ENCODE measurements around the gene SH2D5.
"Not testable (repeated sequence)": the region's sequence is repeated elsewhere in the genome, so short reads cannot be mapped to it uniquely, and the experiment has no call there.

SH2D5 gene

DNA sequence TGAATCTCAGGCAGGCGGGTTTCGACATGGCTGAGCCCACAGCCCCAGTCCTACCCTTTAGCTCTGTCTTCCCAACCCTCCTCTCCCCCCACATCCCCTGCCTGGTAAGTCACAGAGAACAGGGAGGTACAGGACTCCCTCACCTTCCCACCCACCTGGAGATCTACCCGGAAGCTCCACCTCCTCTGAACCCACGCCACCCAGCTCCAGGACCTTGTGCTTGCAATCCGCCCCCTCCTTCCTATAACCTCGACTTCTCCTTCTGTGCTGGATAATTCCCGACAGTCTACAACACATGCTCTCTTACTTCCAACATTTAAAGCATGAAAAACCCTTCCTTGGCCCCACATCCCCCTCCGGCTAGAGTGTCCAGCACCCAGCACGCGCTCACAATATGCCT, 37.0 kb downstream of the SH2D5 start:
- DNase-seq (ENCODE audit: low read depth): no peak

DNA sequence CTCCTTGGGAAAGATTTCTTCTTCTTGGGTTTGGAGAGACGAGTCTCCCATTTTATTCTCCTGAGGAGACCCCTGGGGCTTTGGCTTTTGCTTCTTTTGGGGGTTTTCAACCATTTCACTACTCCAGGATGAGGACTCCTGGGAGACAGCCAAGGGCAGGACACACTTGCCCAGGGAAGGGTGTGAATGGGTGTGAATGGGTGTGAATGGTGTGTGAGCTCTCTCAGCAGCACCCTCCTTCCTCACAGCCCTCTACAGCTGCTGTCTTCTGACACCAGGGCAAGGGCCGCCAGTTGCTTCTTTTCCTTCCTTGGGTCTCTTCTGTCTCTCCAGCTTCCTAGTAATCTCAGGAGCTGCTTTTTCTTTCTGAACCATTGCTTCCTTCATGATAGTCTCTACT, 38.9 kb downstream of the SH2D5 start:
- DNase-seq (ENCODE audit: low read depth): no peak

DNA sequence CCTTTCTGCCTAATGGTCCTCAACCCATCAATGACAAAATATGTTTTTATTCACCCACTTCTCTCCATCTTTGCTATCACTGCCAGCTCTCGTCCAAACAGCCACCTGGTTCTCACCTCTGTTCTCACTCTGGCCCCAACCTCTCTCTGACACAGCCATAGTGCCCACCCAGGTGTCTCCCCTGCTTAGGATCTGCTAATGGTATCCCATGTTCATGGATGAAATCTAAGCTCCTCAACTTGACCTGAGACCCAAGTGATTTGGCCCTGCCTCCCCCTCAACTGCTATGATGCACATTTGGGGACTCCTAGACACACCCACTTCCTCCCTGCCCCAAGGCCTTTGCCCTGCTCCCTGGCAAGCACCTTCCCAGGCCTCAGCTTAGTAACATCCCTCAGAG, 40.6 kb downstream of the SH2D5 start:
- DNase-seq (ENCODE audit: low read depth): no peak

DNA sequence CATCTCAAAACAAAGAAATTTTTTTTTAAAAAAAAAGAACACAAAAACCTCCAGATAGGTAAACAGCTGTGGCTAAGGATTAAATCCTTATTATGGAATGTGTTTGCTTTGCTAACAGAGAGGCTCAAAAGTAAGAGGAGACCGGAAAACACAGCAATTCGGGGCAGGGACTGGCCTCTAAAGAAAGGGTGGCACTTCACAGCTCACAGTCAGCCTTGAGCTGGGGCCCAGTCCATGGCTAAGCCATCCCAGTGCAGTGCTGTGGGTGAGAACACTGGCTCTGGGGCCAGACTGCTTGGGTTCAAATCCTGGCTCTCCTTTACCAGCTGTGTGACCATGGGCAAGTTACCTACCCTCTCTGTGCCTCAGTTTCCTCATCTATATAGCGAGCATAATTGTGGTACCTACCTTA, 42.9 kb downstream of the SH2D5 start:
- DNase-seq (ENCODE audit: low read depth): no peak

DNA sequence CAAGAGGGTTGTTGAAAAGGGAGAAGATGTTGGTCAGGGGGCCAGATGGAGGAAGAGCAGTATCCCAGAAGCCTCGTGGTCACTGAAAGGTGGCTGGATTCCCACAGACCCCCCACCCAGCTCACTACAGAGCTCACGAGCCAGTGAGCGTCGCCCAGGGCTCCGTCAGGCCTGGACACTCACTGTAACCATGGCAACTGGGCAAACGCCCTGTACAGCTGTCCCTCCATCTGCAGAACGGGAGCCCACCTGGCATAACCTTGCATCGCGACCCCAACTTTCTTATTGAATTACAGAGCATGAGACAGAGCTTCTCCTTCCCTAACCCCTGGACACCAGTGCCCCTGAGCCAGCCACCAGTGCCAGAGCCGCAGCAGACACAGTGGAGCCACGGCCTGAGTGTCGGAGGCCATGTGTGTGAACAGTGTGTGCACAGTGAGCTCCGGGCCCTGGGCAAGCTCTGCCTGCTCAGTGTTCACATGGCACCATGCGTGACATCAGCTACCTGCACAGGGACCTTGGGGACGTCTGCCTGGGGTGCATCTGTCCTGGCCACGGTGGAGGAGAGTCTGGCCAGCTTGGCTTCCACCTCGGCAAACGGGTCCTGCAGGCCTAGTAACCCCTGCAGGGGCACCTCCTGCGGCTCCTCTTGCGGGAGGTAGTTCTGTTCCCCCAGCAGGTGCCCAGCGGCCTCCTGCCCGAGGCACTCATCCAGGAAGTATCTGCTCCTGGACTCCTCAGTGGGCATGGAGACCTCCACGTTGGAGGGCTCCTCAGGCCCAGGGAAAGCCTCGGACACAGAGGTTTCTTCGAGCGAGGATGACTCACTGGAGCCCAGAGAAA, 45.4 kb downstream of the SH2D5 start:
- DNase-seq (ENCODE audit: low read depth): no peak

DNA sequence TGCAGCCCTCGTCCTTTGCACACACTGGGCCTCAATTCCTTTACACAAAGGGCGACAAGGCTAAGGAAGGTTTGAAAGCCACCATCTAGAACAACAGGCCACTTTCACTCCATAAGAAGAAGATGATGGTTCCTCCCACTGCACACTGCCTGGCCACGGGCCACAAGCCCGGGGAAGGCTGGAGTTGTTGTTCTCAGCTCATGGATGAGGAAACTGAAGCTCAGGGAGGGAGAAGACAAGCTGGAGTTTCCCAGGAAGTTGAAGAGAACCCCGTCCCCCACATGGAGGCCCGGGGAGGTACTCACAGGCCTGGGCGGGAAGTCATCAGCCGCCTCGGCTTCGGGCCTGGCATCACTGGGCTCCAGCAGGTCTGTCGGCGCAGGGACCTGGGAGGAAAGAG, 46.8 kb downstream of the SH2D5 start:
- DNase-seq (ENCODE audit: low read depth): no peak

DNA sequence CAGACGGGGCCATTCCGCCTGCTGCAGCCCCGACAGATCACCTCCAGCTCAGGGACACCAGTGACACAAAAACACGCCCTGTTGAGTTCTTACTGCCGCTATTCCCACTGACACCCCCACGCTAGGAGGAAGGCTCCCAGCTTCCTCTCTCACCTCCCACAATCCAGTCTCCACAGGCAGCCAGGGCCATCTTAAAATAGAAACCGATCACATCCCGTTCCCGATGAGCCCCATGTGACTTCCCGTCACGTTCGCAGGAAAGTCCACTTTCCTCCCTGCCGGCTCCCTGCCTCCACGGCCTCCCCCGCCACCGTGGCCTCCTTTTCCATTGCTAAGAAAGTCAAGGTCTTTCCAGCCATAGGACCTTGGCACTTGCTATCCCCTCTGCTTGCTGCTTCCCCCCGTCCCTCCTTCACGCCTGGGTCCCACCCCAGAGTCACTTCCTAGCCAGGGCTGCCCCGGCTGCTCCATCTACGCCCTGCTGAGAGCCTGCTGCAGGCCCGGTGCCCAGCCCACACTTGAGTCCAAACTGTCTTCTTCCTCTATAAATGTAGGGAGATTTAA, 47.3 kb downstream of the SH2D5 start:
- DNase-seq (ENCODE audit: low read depth): no peak

DNA sequence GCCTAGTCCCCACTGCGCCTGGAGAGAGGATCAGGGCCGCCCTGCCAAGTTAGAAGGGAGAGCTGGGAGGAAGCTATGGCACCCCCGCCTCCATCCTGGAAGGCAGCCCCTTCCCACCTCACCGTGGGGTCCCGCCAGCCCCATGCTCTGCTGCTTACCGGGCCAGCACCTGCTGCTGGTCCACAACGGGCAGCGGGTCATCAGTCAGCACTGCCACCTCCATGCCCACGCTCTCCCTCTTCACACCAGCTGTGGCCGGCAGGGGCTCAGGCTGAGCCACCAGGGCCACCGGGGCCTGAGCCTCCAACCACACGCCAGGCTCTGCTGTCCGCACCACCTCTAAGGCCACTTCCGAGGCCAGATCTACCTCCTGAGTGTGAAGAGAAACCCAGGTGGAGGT, 47.9 kb downstream of the SH2D5 start:
- no peak for DNase-seq (ENCODE audit: low read depth)

DNA sequence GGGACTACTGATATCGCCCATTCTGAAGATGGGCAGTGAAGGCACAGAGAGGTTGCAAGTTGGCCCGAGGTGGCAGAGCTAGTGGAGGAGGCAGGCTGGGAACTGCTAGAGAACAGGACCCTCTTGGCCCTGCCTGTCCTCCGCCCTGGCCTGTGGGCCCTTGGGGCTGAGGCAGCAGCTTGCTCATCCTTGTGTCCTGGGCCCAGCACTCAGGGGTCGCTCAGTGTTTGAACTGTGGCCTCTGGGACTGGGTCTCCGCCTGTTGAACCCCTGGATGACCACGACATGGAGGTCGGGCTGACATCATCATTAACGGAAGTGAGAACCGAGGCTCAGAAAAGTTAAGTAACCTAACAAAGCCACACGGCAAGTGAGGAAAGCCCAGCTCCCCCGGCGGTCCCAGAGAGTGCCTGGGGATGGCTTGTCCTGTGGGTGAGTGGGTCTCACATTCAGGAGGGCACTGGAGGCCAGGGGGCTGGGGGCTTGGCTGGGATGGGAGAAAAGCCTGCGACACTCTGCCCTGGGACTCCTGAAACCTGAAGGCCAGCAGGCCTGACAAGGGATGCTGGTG, 48.4 kb downstream of the SH2D5 start:
- no peak for DNase-seq (ENCODE audit: low read depth)

DNA sequence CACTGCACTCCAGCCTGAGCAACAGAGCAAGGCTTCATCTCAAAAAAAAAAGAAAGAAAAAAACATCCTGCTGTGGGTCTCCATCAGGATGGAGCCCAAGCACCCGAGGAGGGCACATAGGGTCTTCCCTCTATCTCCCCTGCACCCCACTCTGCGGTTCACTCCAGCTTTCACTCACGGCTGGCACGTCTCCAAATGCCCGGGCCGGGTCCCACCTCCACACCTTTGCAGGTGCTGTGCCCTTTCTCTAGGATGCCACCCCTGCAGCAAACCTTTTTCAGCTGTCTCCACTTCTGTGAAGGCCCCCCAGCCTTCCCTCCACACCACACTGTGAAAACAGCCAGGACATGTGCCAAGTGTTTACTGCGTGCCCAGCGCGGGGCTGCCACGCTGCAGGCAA, 48.9 kb downstream of the SH2D5 start:
- DNase-seq (ENCODE audit: low read depth): no peak

DNA sequence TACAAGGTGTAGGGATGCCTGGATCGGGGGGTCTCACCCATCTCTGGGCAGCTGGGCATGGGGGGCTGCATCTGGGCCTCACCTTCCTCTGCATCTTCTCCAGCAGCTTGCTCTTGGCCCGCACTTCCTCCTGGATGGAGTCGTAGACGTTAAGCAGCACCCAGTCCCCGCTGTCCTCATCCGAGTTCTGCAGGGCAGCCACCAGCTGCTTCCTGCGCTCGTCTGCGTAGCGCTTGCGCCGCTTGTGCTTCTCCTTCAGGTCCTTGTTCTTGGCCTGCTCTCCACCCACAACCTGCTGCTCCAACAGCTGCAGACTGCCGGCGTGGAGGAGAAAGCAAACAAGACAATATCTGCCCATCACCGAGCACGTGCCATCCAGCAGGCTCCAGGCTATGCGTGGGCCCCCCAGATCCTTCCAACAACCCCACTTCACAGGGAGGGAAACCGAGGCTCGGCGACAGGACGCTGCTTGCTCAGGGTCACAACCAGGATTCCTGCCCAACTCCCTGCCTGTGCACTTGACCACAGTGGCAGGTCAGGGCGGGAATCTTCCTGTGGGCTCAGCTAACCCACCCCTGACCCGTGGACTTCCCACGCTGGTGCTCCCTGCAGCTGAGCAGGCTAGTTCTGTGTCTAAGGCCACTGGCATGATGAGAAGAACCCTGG, 49.8 kb downstream of the SH2D5 start:
- DNase-seq (ENCODE audit: low read depth): no peak

DNA sequence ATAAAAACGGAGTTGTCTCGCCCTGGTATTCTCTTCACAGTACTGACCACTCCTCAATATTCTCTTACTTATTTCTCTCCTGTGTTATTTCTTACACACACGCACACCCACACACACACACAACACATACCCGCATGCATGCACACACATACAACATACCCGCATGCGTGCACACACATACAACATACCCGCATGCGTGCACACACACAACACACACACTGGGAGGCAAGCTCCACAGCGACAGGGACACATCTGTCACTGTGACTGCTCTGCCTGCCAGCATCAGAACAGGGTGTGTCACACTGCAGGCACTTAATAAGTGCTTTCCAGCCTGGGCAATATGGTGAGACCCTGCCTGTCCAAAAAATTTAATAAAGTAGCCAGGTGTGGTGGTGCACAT, 50.5 kb downstream of the SH2D5 start:
- no peak for DNase-seq (ENCODE audit: low read depth)

DNA sequence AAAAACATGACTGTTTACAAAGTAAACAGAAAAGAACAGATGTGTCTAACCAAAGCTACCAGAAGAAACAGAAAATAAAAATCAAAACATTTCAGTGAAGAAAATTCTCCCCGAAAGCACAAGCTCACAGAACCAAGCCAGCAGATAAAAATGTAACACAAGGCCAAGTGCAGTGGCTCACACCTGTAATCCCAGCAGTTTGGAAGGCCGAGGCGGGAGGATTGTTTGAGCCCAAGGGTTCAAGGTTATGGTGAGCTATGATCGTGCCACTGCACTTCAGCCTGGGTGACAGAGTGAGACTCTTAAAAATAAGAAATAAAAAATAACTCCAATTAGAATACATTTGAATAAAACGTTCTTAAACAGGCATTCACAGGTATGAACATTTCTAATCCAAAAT, 52.2 kb downstream of the SH2D5 start:
- DNase-seq (ENCODE audit: low read depth): no peak

DNA sequence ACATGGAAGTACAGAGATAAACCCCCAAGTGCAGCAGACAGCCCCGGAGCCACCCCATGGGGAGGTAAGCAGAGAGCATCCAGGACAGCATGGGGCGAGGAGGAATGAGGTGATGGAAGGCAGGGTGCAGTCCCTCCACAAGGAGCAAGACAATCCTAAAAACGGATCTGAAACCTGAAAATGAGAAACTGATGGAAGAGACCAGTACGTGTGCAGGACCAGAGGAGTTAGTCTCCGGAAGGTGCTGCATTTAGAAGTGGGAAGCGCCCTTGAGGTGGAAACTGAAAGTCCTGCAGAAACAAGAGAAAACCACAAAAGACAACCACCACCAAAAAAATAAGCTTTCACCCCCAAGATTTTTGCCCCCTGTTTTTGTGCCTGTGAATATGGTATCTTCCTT, 53.9 kb downstream of the SH2D5 start:
- DNase-seq (ENCODE audit: low read depth): no peak

DNA sequence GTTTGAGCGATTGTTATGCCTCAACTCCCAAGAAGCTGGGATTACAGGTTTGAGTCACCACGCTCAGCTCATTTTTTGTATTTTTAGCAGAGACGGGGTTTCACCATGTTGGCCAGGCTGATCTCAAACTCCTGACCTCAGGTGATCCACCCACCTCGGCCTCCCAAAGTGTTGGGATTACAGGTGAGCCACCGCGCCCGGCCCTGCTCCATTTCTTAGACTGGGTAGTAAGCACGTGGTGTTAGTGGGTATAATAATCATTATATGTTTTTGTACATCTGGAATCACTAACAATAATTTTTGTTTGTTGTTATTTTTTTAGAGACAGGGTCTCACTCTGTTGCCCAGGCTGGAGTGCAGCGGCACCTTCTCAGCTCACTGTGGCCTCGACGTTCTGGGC, 58.9 kb downstream of the SH2D5 start:
- not testable (repeated sequence) for DNase-seq (ENCODE audit: low read depth)

DNA sequence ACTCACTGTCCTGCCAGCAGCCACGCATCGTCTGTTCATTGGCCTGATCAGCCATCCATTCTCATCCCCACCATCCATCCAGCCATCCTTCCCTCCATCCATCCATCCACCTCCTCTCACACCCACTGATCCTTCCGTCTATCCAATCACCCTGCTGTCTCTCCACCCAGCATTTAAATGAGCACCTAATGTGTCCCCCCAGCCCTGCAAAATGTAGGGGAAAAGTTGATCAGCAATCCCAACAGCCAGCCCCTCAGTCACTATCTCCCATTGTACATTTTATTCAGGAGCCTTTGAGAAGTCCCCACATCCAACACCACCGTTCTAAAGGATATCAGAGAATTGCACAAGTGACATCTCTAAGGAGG, 60.3 kb downstream of the SH2D5 start:
- DNase-seq (ENCODE audit: low read depth): no peak

DNA sequence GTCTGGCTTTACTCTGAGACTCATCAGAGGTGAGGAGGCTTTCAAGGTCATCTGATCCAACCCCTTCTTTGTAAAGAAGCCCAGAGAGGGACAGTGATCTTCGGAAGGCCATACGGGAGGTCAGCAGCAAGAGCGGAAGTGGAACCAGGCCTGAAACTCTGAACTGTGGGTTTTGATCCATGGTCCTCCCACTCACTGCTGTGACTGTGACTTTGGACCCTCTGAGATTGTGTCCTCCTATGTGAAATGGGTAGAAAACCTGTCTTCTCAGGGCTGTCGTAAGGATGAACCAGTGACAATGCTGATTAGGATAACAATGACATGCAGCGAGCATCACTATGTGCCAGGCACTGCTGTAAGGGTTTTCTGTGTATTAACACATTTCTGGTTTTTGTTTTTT, 61.6 kb downstream of the SH2D5 start:
- no peak for DNase-seq (ENCODE audit: low read depth)
